ENCODE measurements around the gene SMPD3.

DNA sequence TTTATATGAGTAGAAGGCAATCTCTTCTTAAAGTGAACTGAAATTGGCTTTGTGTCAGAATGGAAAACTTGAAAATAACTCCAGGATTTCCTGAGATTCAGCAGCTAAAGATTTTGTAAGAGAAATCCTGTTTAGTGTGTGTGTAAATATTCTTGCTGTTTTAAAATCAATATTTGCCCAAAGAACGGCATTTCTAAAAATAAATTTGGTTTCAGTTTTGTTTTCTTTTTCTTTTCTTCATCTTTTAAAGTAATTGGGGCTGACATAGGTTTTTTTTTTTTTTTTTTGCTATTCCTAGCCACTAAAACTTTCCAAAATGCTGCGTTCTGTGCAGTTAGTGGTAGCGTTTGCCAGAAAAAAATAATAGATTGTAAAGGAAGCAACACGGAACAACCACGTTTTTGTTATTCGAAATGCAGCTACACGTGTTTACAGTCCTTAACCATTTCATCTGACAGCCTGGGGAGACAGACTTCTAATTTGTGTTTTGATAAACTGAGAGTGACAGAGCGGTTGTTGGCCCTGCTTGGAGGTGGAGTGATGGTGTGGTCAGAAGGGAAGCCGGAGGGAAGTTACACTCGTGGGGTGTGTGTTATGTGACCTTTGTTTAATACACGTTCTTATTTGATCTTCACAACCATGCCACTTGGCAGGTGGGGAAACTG, 21.6 kb upstream of the SMPD3 start:
- TF ChIP-seq CTCF (IDR thresholded peaks at IDR 0.05 in 2 of 3, conservative IDR thresholded peaks at IDR 0.05 in 1 of 3; ENCODE audit: borderline replicate concordance in 1 of 3, insufficient read depth in 1 of 3, low read depth in 2 of 3, low read length in 2 of 3) = no peak
- TF ChIP-seq CEBPB (IDR thresholded peaks at IDR 0.05; ENCODE audit: low read depth) = no peak
- TF ChIP-seq RAD21 (IDR thresholded peaks at IDR 0.05; ENCODE audit: low read depth) = no peak
- TF ChIP-seq REST (IDR thresholded peaks at IDR 0.05; ENCODE audit: low read depth) = no peak
- TF ChIP-seq ZNF274 (IDR thresholded peaks at IDR 0.05; ENCODE audit: low read depth, low read length) = no peak
- TF ChIP-seq POLR2A (IDR thresholded peaks at IDR 0.05; ENCODE audit: borderline replicate concordance, extremely low read depth, insufficient read depth, insufficient read length) = no peak
- no peak for TF ChIP-seq MAX (IDR thresholded peaks at IDR 0.05)

All from HCT116 (cell line).